GM12801 (cell line): ENCODE measurements around the gene PROX2.

Experiments used
- TF ChIP-seq, protein P1 (sequence below): IDR thresholded peaks from one replicate; pipeline ENCODE4 v1.5.1; 2011; ENCODE audit warnings: control low read depth; ENCODE audit not compliant: insufficient read length; ENCODE audit errors: extremely low read depth

Gene PROX2

GRCh38 chr14:74875941-74876913 lies at the start of gene PROX2:
PROX2 (minus strand) TSS chr14:74876145; CDS start chr14:74863834, 12,311 bp downstream.
- TF ChIP-seq, protein P1, sequence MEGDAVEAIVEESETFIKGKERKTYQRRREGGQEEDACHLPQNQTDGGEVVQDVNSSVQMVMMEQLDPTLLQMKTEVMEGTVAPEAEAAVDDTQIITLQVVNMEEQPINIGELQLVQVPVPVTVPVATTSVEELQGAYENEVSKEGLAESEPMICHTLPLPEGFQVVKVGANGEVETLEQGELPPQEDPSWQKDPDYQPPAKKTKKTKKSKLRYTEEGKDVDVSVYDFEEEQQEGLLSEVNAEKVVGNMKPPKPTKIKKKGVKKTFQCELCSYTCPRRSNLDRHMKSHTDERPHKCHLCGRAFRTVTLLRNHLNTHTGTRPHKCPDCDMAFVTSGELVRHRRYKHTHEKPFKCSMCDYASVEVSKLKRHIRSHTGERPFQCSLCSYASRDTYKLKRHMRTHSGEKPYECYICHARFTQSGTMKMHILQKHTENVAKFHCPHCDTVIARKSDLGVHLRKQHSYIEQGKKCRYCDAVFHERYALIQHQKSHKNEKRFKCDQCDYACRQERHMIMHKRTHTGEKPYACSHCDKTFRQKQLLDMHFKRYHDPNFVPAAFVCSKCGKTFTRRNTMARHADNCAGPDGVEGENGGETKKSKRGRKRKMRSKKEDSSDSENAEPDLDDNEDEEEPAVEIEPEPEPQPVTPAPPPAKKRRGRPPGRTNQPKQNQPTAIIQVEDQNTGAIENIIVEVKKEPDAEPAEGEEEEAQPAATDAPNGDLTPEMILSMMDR: no peak

GRCh38 chr14:74924061-74924460 lies 48.1 kb upstream of the PROX2 start:
- TF ChIP-seq, protein P1: no peak

GRCh38 chr14:74922752-74923401 lies 46.9 kb upstream of the PROX2 start, which contains the start of gene RPS6KL1:
RPS6KL1 (minus strand) TSS chr14:74923260; CDS start chr14:74921541, 1,719 bp downstream.
- TF ChIP-seq, protein P1: no peak

- TF ChIP-seq, protein P1: no peak
These were observed 46.2 kb upstream of the PROX2 start for GRCh38 chr14:74921987-74922751.

DNA sequence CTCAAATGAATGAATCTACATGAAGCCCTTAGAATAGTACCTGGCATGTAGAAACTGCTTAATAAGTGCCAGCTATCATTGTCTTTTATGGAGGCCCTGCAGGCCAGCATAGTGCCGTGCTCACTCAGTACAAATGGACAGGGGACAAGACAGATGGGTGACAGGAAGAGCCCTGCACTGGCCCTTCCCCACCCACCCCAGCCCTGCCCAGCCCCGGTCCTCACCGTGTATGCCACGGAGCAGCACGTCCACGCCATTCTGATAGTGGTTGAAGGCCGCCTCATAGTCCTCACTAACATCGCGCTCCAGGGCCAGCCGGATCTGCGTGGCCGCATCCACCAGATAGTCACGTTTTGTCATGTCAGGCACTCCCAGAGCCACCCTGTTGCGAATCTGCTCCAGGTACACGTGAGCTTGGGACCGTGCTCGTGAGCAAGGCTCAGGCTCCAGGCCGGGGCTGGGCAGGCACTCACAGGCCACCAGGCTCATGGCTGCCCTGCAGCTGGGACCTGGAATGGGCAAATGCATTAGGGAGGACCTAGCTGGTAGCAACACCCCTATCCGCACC lies 45.2 kb upstream of the PROX2 start:
- TF ChIP-seq, protein P1: no peak

GRCh38 chr14:74920281-74920680 lies 44.3 kb upstream of the PROX2 start:
- TF ChIP-seq, protein P1: no peak
